ENCODE results near the gene EIF4G2.

The EIF4G2 gene

DNA sequence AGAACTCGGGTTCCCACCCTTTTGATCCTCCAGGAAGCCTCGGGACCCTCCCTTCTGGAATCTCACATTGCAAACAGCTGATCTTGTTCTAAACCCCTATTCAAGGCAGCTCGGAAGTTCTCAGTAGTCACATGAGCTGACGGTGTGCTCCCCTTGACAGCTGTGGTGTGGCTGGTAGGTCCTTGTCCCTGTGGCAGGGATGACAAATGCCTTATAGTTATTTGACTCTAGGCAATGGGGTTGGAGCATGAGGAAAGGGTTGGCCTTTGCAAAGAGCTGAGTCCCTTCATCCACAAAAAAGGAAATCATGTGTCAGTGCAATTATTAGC is 23.6 kb downstream of the EIF4G2 start:
- Mint-ChIP-seq H3K36me3 (ENCODE audit: low read depth) (no peaks in the 10 kb centered on the region), H3K4me1 (peaks cover 23% of the 10 kb centered on the region), H3K27ac (peak overlapping the region; percentile 11 to 67 (median 44)), H3K4me3 (peak overlapping the region in 1 of 3 experiments; percentile 37), H3K27me3 (ENCODE audit: low read depth) (no peaks in the 10 kb centered on the region), H3K9me3 (no peaks in the 10 kb centered on the region)
- TF ChIP-seq, protein P1, sequence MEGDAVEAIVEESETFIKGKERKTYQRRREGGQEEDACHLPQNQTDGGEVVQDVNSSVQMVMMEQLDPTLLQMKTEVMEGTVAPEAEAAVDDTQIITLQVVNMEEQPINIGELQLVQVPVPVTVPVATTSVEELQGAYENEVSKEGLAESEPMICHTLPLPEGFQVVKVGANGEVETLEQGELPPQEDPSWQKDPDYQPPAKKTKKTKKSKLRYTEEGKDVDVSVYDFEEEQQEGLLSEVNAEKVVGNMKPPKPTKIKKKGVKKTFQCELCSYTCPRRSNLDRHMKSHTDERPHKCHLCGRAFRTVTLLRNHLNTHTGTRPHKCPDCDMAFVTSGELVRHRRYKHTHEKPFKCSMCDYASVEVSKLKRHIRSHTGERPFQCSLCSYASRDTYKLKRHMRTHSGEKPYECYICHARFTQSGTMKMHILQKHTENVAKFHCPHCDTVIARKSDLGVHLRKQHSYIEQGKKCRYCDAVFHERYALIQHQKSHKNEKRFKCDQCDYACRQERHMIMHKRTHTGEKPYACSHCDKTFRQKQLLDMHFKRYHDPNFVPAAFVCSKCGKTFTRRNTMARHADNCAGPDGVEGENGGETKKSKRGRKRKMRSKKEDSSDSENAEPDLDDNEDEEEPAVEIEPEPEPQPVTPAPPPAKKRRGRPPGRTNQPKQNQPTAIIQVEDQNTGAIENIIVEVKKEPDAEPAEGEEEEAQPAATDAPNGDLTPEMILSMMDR (IDR thresholded peaks at IDR 0.05; ENCODE audit: unreplicated experiment in 3 of 3), result no peak

DNA sequence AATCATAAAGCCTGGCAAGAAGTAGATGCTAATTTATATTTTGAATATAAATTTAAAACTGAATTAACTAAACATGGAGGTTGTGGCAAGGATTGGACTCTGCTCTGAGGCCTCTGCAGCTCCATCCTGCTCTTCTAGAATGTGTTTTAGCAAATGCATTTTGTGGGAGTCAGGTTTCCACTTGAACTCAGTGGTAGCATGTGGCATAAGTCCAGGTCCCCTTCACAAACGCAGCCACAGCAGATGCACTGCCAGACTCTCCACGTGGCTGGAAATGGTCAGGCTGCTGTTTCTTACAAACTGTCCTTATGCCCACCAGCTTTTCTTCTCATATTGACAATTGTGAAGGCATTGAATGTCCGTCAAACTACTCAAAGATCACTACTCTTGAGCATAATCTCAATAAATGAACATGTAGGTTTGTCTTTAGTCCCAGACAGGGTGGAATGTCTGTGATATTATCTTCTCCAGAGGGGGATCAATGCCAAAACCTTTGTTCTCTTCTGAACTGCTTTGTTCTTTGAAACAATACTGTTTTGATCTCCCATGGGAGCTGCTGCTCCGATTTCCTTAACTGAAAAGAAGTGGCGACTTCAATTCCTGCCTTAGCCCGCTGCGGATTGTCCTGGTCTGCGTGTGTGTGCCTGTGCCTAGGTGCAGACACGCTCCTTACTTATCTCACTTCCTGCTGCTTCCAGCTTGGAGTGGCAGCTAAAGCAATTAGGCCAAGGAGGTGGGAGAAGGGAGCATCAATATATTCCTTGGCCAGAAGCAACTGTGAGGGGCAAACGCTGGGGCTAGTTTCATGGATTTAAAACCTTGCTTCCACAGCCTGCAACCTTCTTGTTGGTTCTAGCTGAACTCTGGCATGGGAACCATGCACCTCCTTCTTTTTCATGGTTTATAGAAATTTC is 24.2 kb downstream of the EIF4G2 start:
- H3K9me3 Mint-ChIP-seq, result no peaks in the 10 kb centered on the region
- H3K4me3 Mint-ChIP-seq, result peak overlapping the region in 1 of 3 experiments; percentile 37
- no peaks in the 10 kb centered on the region for H3K27me3 Mint-ChIP-seq (ENCODE audit: low read depth)
- peaks cover 23% of the 10 kb centered on the region for H3K4me1 Mint-ChIP-seq
- H3K27ac Mint-ChIP-seq, result peak overlapping the region; percentile 44 to 68 (median 67)
- TF ChIP-seq, protein P1 (IDR thresholded peaks at IDR 0.05; ENCODE audit: unreplicated experiment in 3 of 3), result no peak
- no peaks in the 10 kb centered on the region for H3K36me3 Mint-ChIP-seq (ENCODE audit: low read depth)

DNA sequence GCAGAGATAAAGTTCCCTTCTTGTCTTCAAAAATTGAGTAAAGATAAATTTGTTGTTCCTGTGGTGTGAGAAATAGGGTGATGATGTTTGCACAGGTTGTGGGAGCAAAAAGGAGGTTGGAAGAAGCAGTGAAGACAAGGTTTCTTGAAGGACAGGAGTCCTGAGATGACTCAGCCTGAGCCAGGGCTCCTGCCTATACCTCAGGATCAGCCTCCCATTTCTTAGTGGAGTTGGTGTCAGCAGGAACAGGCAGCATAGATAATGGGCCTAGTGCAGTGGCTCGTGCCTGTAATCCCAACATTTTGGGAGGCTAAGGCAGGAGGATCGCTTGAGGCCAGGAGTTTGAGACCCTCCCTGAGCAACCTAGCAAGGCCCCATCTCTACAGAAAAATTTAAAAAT is 28.7 kb downstream of the EIF4G2 start:
- no peaks in the 10 kb centered on the region for H3K27me3 Mint-ChIP-seq (ENCODE audit: low read depth)
- H3K4me3 Mint-ChIP-seq, result no peak overlapping the region
- TF ChIP-seq, protein P1 (IDR thresholded peaks at IDR 0.05; ENCODE audit: unreplicated experiment in 3 of 3), result no peak
- H3K36me3 Mint-ChIP-seq (ENCODE audit: low read depth), result peaks cover 31% of the 10 kb centered on the region
- H3K9me3 Mint-ChIP-seq, result no peaks in the 10 kb centered on the region
- H3K4me1 Mint-ChIP-seq, result peaks cover 14% of the 10 kb centered on the region
- H3K27ac Mint-ChIP-seq, result no peak overlapping the region

DNA sequence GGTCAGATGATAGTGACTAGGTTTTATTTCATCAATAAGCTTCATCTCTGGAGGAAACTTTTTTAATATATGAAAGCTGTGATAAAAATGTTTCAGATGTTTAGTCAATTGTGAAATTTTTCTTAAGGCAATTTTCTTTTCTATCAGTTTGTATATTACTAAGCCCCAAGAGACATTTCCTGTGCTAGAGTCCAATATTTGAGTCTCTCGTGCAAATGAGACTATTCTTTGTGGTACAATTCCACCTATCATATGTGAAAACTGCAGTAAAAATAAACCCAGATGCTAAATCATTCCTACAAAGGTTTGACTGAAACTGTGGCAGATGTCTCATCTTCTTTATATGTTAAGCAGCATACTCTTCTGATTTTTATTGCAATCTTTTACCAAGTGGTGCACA is 29.6 kb downstream of the EIF4G2 start:
- Mint-ChIP-seq H3K27me3 (ENCODE audit: low read depth) (no peaks in the 10 kb centered on the region), H3K27ac (no peak overlapping the region), H3K36me3 (ENCODE audit: low read depth) (peaks cover 41% of the 10 kb centered on the region), H3K9me3 (no peaks in the 10 kb centered on the region), H3K4me1 (peaks cover 4% of the 10 kb centered on the region), H3K4me3 (no peak overlapping the region)
- TF ChIP-seq, protein P1 (IDR thresholded peaks at IDR 0.05; ENCODE audit: unreplicated experiment in 3 of 3), result no peak

DNA sequence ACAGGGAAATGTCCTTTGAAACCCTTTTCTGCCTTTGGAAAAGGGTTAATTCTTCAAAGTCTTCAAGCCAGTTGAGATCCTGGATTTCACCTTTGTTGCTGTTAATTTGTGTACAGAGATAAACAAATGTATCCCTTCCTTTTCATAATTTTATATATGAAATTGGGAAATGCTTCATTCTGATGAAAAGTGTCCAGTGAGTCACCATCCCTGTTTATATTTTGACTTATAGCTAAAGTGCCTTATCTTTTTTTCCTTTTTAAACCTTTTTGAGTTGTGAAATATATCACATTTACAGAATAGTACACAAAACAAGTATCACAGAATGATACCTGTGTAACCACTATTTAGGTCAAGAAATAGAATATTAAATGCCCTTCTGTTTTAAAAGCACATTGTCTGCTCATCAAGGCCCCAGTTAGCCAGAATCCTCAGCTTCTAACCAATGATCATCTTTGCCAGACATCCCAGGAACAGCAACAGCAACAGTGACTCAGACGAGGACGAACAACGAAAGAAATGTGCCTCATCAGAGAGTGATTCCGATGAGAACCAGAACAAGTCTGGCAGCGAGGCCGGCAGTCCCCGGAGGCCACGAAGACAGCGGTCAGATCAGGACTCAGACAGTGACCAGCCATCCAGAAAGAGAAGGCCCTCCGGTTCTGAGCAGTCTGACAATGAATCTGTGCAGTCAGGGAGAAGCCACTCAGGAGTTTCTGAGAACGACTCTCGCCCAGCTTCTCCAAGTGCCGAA is 30.3 kb downstream of the EIF4G2 start:
- TF ChIP-seq, protein P1 (IDR thresholded peaks at IDR 0.05; ENCODE audit: unreplicated experiment in 3 of 3), result no peak
- Mint-ChIP-seq H3K9me3 (no peaks in the 10 kb centered on the region), H3K27me3 (ENCODE audit: low read depth) (no peaks in the 10 kb centered on the region), H3K36me3 (ENCODE audit: low read depth) (peaks cover 48% of the 10 kb centered on the region), H3K4me1 (no peaks in the 10 kb centered on the region), H3K4me3 (no peak overlapping the region), H3K27ac (no peak overlapping the region)

Measured in nephron (organoid).